ENCODE results near the gene ANAPC7.

Gene ANAPC7

DNA sequence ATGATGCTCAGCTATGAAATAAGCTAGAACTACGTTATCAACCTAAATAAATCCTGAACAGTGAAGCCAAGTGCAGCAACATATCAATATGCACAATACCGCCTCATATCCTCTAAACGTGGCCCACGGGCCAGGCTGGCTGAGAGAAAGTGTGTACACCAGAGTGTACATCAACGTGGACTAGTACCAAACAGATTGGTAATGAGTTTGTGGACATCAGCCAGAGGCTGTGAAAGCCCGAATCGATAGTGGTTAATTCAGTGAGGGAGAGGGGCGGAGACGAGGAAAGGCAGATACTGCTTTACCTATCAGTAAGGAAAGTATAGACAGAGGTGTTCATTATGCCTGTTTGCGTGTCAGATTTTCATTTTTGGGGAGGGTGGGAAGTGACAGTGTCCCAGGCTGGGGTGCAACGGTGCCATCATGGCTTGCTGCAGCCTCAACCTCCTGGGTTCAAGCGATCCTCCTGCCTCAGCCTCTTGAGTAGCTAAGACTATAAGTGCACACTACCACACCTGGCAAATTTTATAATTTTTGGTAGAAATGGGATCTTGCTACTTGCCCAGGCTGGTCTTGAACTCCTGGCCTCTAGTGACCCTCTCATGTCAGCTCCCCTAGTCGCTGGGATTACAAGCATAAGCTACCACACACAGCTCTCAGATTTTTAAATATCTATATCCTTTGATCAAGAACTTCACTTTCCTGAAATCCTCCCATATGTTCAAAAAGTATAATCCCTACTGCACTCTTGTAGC is 50.1 kb downstream of the ANAPC7 start:
- no peak for TF ChIP-seq RAD21 (IDR thresholded peaks at IDR 0.05; ENCODE audit: low read depth)

GRCh38 chr12:110352401-110352800 is 51.1 kb downstream of the ANAPC7 start:
- TF ChIP-seq NFIC (IDR thresholded peaks at IDR 0.05) (no peak), TAF1 (IDR thresholded peaks at IDR 0.05; ENCODE audit: low read depth) (no peak), FOXM1 (IDR thresholded peaks at IDR 0.05; ENCODE audit: borderline replicate concordance, low read depth) (no peak), CEBPB (IDR thresholded peaks at IDR 0.05) (no peak), EP300 (IDR thresholded peaks at IDR 0.05; ENCODE audit: borderline replicate concordance) (no peak), CREB1 (IDR thresholded peaks at IDR 0.05; ENCODE audit: low read depth) (no peak), YY1 (IDR thresholded peaks at IDR 0.05; ENCODE audit: low read depth) (no peak), TCF12 (IDR thresholded peaks at IDR 0.05; ENCODE audit: low read depth) (no peak)
- TF ChIP-seq, protein P1, sequence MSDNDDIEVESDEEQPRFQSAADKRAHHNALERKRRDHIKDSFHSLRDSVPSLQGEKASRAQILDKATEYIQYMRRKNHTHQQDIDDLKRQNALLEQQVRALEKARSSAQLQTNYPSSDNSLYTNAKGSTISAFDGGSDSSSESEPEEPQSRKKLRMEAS (IDR thresholded peaks at IDR 0.05), result no peak
- TF ChIP-seq, protein P2, sequence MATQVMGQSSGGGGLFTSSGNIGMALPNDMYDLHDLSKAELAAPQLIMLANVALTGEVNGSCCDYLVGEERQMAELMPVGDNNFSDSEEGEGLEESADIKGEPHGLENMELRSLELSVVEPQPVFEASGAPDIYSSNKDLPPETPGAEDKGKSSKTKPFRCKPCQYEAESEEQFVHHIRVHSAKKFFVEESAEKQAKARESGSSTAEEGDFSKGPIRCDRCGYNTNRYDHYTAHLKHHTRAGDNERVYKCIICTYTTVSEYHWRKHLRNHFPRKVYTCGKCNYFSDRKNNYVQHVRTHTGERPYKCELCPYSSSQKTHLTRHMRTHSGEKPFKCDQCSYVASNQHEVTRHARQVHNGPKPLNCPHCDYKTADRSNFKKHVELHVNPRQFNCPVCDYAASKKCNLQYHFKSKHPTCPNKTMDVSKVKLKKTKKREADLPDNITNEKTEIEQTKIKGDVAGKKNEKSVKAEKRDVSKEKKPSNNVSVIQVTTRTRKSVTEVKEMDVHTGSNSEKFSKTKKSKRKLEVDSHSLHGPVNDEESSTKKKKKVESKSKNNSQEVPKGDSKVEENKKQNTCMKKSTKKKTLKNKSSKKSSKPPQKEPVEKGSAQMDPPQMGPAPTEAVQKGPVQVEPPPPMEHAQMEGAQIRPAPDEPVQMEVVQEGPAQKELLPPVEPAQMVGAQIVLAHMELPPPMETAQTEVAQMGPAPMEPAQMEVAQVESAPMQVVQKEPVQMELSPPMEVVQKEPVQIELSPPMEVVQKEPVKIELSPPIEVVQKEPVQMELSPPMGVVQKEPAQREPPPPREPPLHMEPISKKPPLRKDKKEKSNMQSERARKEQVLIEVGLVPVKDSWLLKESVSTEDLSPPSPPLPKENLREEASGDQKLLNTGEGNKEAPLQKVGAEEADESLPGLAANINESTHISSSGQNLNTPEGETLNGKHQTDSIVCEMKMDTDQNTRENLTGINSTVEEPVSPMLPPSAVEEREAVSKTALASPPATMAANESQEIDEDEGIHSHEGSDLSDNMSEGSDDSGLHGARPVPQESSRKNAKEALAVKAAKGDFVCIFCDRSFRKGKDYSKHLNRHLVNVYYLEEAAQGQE (IDR thresholded peaks at IDR 0.05; ENCODE audit: low read depth), result no peak
- TF ChIP-seq, protein P3, sequence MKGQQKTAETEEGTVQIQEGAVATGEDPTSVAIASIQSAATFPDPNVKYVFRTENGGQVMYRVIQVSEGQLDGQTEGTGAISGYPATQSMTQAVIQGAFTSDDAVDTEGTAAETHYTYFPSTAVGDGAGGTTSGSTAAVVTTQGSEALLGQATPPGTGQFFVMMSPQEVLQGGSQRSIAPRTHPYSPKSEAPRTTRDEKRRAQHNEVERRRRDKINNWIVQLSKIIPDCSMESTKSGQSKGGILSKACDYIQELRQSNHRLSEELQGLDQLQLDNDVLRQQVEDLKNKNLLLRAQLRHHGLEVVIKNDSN (IDR thresholded peaks at IDR 0.05), result no peak

GRCh38 chr12:110351119-110351518 is 52.4 kb downstream of the ANAPC7 start:
- no peak for TF ChIP-seq CREB1 (IDR thresholded peaks at IDR 0.05; ENCODE audit: low read depth)
- TF ChIP-seq EP300 (IDR thresholded peaks at IDR 0.05; ENCODE audit: borderline replicate concordance), result no peak
- TF ChIP-seq YY1 (IDR thresholded peaks at IDR 0.05; ENCODE audit: low read depth), result no peak

- TF ChIP-seq EGR1 (IDR thresholded peaks at IDR 0.05), result no peak
- no peak for TF ChIP-seq TCF12 (IDR thresholded peaks at IDR 0.05; ENCODE audit: low read depth)
- no peak for TF ChIP-seq NFIC (IDR thresholded peaks at IDR 0.05)
- no peak for TF ChIP-seq TEAD4 (IDR thresholded peaks at IDR 0.05)
- TF ChIP-seq, protein P2 (IDR thresholded peaks at IDR 0.05; ENCODE audit: low read depth), result no peak
- no peak for TF ChIP-seq FOXM1 (IDR thresholded peaks at IDR 0.05; ENCODE audit: borderline replicate concordance, low read depth)
- no peak for TF ChIP-seq RAD21 (IDR thresholded peaks at IDR 0.05; ENCODE audit: low read depth)
- TF ChIP-seq YY1 (IDR thresholded peaks at IDR 0.05; ENCODE audit: low read depth), result no peak
- TF ChIP-seq, protein P1 (IDR thresholded peaks at IDR 0.05), result no peak
- TF ChIP-seq ZBTB7A (IDR thresholded peaks at IDR 0.05; ENCODE audit: low read depth), result no peak
- TF ChIP-seq CREB1 (IDR thresholded peaks at IDR 0.05; ENCODE audit: low read depth), result no peak
- no peak for TF ChIP-seq CEBPB (IDR thresholded peaks at IDR 0.05)
- no peak for TF ChIP-seq TAF1 (IDR thresholded peaks at IDR 0.05; ENCODE audit: low read depth)
- no peak for TF ChIP-seq EP300 (IDR thresholded peaks at IDR 0.05; ENCODE audit: borderline replicate concordance)
Measured at GRCh38 chr12:110349514-110350151, 53.9 kb downstream of the ANAPC7 start.

- no peak for TF ChIP-seq ZBTB7A (IDR thresholded peaks at IDR 0.05; ENCODE audit: low read depth)
- TF ChIP-seq YY1 (IDR thresholded peaks at IDR 0.05; ENCODE audit: low read depth), result no peak
- no peak for TF ChIP-seq EP300 (IDR thresholded peaks at IDR 0.05; ENCODE audit: borderline replicate concordance)
- TF ChIP-seq RAD21 (IDR thresholded peaks at IDR 0.05; ENCODE audit: low read depth), result no peak
- TF ChIP-seq, protein P1 (IDR thresholded peaks at IDR 0.05), result no peak
- TF ChIP-seq, protein P3 (IDR thresholded peaks at IDR 0.05), result no peak
- TF ChIP-seq FOXM1 (IDR thresholded peaks at IDR 0.05; ENCODE audit: borderline replicate concordance, low read depth), result no peak
- TF ChIP-seq NFIC (IDR thresholded peaks at IDR 0.05), result no peak
- TF ChIP-seq TCF12 (IDR thresholded peaks at IDR 0.05; ENCODE audit: low read depth), result no peak
- TF ChIP-seq CREB1 (IDR thresholded peaks at IDR 0.05; ENCODE audit: low read depth), result no peak
- no peak for TF ChIP-seq TAF1 (IDR thresholded peaks at IDR 0.05; ENCODE audit: low read depth)
- no peak for TF ChIP-seq TEAD4 (IDR thresholded peaks at IDR 0.05)
Measured at GRCh38 chr12:110349096-110349495, 54.4 kb downstream of the ANAPC7 start.
